SK-N-SH treated with all-trans-retinoic acid at 6 μM for 48 hours (cell line): ENCODE data around the gene PLAGL2.

Experiments used
- PATZ1 ChIP-seq: fragments of 250-450 bp; sonication (Bioruptor Pico); IDR thresholded peaks from 2 replicates; pipeline ENCODE4 v1.8.0; 2020; ENCODE audit warnings: mild to moderate bottlenecking, moderate library complexity, borderline replicate concordance
- ZNF8 ChIP-seq: fragments of 450-650 bp; formaldehyde crosslinking; IDR thresholded peaks from 2 replicates; pipeline ENCODE4 v1.5.0; 2020; ENCODE audit warnings: mild to moderate bottlenecking, moderate library complexity

GRCh38 chr20:32241807-32242206 is 34.3 kb upstream of the PLAGL2 start:
- no peak for TF ChIP-seq ZNF8
- TF ChIP-seq PATZ1 (CRISPR knock-in tag) = no peak
